GM12864 (cell line): Measurements from ENCODE around the gene GALNT10.

Experiments
- DNase-seq: peaks from one replicate; pipeline ENCODE4 v3.0.0-alpha.2; 2011; ENCODE audit warnings: low read depth
- H3K4me3 ChIP-seq: 2 replicates; pipeline ENCODE4 v1.5.1; 2011; ENCODE audit warnings: mild to moderate bottlenecking, low read depth, low read length, control low read depth
- TF ChIP-seq, protein P1 (sequence below): IDR thresholded peaks from 2 replicates; pipeline ENCODE4 v1.5.1; 2011; ENCODE audit warnings: low read depth, mild to moderate bottlenecking, moderate library complexity, low read length, control low read depth, inconsistent platforms; ENCODE audit errors: missing control alignments

Gene GALNT10

GRCh38 chr5:154316223-154316935 is 125.8 kb downstream of the GALNT10 start:
- no peak overlapping the region for H3K4me3 ChIP-seq
- DNase-seq = no peak
- TF ChIP-seq, protein P1, sequence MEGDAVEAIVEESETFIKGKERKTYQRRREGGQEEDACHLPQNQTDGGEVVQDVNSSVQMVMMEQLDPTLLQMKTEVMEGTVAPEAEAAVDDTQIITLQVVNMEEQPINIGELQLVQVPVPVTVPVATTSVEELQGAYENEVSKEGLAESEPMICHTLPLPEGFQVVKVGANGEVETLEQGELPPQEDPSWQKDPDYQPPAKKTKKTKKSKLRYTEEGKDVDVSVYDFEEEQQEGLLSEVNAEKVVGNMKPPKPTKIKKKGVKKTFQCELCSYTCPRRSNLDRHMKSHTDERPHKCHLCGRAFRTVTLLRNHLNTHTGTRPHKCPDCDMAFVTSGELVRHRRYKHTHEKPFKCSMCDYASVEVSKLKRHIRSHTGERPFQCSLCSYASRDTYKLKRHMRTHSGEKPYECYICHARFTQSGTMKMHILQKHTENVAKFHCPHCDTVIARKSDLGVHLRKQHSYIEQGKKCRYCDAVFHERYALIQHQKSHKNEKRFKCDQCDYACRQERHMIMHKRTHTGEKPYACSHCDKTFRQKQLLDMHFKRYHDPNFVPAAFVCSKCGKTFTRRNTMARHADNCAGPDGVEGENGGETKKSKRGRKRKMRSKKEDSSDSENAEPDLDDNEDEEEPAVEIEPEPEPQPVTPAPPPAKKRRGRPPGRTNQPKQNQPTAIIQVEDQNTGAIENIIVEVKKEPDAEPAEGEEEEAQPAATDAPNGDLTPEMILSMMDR = no peak

DNA sequence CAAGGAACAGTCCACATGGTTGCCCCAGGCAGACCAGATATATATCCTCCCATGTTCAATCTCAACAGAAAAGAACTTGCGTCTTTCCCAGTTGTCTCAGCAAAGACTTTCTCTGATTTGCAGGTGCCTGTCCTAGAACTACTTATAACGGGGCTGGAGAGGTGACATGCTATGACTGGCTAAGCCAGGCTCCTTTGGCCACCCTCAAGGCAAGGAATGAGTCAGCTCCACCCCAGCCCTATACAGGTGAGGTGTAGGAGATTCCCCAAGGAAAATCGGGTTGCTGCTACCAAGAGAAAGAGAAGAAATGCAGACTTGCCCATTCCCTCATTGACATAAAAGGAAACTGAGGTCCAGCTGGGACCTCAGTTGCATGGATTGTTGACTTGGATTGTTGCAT is 127.4 kb downstream of the GALNT10 start:
- H3K4me3 ChIP-seq = no peak overlapping the region
- TF ChIP-seq, protein P1 = no peak
- no peak for DNase-seq

- TF ChIP-seq, protein P1 = no peak
- no peak for DNase-seq
- no peak overlapping the region for H3K4me3 ChIP-seq
These were observed 128.2 kb downstream of the GALNT10 start for GRCh38 chr5:154318691-154319090.

- DNase-seq = no peak
- H3K4me3 ChIP-seq = no peak overlapping the region
- TF ChIP-seq, protein P1 = no peak
These were observed 129.2 kb downstream of the GALNT10 start for GRCh38 chr5:154319736-154320135.

GRCh38 chr5:154320224-154321089 is 129.9 kb downstream of the GALNT10 start:
- H3K4me3 ChIP-seq = no peak overlapping the region
- DNase-seq = no peak
- TF ChIP-seq, protein P1 = no peak

GRCh38 chr5:154321546-154321945 is 131.0 kb downstream of the GALNT10 start:
- H3K4me3 ChIP-seq = no peak overlapping the region
- DNase-seq = no peak
- TF ChIP-seq, protein P1 = no peak
